Neutrophil (primary cell): Measurements from ENCODE around the gene VWA8.

Source experiments
- H3K27ac ChIP-seq: fragments of 200-600 bp; sonication (generic); 2 replicates; pipeline ENCODE4 v1.5.1; 2016; ENCODE audit warnings: mild to moderate bottlenecking, moderate library complexity
- H3K27me3 ChIP-seq: fragments of 200-600 bp; sonication (generic); 2 replicates; pipeline ENCODE4 v1.6.0; 2016; ENCODE audit warnings: mild to moderate bottlenecking
- H3K36me3 ChIP-seq: fragments of 200-600 bp; sonication (generic); 2 replicates; pipeline ENCODE4 v1.5.1; 2017
- H3K4me1 ChIP-seq, 2 experiments: fragments of 200-600 bp in 1 of 2; sonication (generic) in 1 of 2; 1 replicate in 1 of 2; 2 replicates in 1 of 2; pipeline versions ENCODE4 v1.5.1 to v1.6.1; 2013 to 2016; ENCODE audit warnings: low read depth in 1 of 2, low read length in 1 of 2, mild to moderate bottlenecking in 1 of 2, moderate library complexity in 1 of 2; ENCODE audit not compliant: control insufficient read depth in 1 of 2, insufficient read depth in 1 of 2
- H3K4me3 ChIP-seq, 2 experiments: fragments of 200-600 bp in 1 of 2; sonication (generic) in 1 of 2; 1 replicate in 1 of 2; 2 replicates in 1 of 2; pipeline ENCODE4 v1.5.1; 2013 to 2016; ENCODE audit warnings: low read depth in 1 of 2, low read length in 1 of 2, mild to moderate bottlenecking in 1 of 2, moderate library complexity in 1 of 2
- H3K9me3 ChIP-seq: fragments of 200-600 bp; sonication (generic); 2 replicates; pipeline ENCODE4 v1.5.1; 2016
- TF ChIP-seq, protein P1 (sequence below): fragments of 200-600 bp; sonication (generic); IDR thresholded peaks from 2 replicates; pipeline ENCODE4 v1.5.1; 2016; ENCODE audit warnings: antibody characterized with exemption

Gene VWA8

DNA sequence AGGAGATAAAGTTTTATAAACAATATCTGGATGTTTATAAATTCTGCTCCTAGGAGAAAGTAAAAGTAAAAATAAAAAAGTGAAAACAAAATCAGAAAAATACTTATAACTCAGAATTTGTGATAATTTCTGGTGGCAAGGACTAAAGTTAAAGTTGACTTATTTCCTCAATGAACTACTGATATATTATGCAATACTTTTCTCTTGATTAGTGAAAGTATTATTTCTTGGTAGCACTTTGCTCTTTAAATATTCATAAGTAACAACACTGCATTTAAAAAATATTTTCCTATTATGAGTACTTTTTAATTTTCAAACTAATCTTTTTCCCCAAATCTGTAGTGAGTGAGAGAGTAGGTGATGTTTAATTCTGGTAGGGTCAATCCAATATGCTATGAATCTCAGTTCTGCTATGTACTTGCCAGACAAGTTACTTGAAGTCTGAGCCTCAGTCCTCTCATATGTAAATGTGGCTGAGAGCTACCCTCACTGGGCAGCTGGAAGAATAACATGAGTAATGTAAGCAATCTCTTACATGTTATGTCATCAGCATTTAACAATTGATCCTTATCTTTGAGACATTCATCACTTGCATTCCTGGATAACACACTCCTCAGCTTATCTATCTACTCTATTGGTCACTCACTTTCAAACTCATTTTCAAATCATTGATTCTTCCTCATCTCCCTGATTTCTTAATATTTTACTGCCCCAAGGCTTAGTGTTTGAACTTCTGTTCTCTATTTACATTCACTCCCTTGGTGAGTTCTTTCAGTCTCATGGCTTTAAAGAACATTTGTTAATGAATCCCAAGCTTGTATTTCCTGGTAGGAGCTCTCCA lies 264.5 kb downstream of the VWA8 start:
- TF ChIP-seq, protein P1, sequence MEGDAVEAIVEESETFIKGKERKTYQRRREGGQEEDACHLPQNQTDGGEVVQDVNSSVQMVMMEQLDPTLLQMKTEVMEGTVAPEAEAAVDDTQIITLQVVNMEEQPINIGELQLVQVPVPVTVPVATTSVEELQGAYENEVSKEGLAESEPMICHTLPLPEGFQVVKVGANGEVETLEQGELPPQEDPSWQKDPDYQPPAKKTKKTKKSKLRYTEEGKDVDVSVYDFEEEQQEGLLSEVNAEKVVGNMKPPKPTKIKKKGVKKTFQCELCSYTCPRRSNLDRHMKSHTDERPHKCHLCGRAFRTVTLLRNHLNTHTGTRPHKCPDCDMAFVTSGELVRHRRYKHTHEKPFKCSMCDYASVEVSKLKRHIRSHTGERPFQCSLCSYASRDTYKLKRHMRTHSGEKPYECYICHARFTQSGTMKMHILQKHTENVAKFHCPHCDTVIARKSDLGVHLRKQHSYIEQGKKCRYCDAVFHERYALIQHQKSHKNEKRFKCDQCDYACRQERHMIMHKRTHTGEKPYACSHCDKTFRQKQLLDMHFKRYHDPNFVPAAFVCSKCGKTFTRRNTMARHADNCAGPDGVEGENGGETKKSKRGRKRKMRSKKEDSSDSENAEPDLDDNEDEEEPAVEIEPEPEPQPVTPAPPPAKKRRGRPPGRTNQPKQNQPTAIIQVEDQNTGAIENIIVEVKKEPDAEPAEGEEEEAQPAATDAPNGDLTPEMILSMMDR = no peak
- no peaks in the 10 kb centered on the region for H3K36me3 ChIP-seq
- H3K27me3 ChIP-seq = no peaks in the 10 kb centered on the region
- H3K4me1 ChIP-seq = peaks cover 6 to 12% of the 10 kb centered on the region in 2 experiments
- H3K9me3 ChIP-seq = no peaks in the 10 kb centered on the region
- no peak overlapping the region for H3K27ac ChIP-seq
- H3K4me3 ChIP-seq = no peak overlapping the region

DNA sequence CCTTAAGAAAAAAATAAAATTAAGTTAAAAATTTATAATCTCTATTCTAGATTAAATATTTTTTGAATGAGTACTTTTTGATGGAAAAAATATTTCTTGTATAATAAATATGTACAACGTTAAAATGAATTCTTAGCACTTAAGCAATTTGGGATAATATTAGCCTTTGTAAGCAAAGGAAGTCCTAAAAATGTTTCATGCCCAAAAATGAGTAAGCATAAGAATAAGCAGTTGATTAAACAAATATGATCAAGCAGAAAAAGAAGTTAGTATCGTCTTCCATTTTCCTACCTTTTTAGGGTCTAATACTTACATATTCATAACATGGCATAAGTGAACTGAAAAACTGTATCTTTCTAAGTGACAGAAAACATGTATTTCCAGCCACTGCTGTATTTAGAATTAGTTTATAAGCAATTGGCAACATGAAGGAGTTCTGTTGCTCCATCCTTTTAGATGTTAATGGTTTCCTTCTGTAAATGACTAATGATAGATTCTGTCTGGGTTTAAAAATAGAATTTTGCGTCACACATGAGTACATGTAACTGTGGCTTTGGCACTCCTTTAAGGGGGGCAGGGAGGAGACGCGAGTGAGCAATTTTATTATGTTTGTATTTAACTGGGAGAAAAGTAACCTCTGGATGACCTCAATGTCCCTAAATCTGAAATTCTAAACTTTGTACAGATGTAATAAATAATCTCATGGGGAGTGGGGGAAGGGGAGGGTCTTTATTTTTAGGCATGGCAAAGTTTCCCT lies 266.2 kb downstream of the VWA8 start:
- Histone ChIP-seq H3K4me3 (no peak overlapping the region), H3K27ac (no peak overlapping the region)

DNA sequence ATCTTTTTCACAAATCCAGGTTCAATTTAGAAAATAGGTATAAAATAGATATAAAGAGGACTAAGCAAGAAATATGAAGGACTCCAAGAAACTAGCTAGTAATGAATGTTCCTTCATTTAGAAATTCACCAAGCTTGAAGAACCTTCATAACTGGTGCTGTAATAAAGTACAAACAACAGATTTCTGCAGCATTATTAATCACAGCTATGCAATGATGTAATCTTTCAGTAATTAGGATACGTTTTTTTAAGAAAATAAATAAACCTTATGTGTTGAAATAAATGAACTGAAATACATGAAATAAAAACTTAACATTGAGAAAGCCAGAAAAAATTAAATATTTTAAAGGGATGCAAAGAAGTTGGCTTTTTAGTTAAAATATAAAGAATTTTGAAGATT lies 267.5 kb downstream of the VWA8 start:
- TF ChIP-seq, protein P1 = no peak
- peaks cover 6% of the 10 kb centered on the region in 2 experiments for H3K4me1 ChIP-seq
- no peak overlapping the region for H3K27ac ChIP-seq

More for the DNA sequence above, 266.2 kb downstream of the VWA8 start:
- TF ChIP-seq, protein P1 = no peak
- Histone ChIP-seq H3K36me3 (no peaks in the 10 kb centered on the region), H3K9me3 (no peaks in the 10 kb centered on the region), H3K27me3 (no peaks in the 10 kb centered on the region), H3K4me1 (peaks cover 6% of the 10 kb centered on the region in 2 experiments)

DNA sequence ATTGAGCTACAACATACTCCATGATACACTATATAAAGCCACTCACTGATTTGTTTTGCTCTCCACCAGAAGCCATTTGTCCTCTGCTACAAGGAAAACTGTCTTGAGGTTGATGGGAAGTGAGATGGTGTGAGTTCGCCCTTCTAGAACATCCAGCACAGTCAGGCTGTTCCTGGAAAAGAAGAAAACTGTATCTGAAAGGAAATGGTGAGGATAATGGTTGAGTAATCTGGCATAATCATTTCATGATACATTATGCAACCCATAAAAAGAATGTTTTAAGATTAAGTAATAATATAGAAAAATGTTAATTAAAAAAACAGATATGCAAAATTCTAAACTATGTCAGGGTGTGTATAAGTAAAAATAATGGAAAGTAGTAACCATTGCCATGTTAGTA lies 269.6 kb downstream of the VWA8 start:
- TF ChIP-seq, protein P1 = no peak

More for the DNA sequence above, 267.5 kb downstream of the VWA8 start:
- H3K4me3 ChIP-seq = no peak overlapping the region
- H3K27me3 ChIP-seq = no peaks in the 10 kb centered on the region
- no peaks in the 10 kb centered on the region for H3K36me3 ChIP-seq
- H3K9me3 ChIP-seq = no peaks in the 10 kb centered on the region

DNA sequence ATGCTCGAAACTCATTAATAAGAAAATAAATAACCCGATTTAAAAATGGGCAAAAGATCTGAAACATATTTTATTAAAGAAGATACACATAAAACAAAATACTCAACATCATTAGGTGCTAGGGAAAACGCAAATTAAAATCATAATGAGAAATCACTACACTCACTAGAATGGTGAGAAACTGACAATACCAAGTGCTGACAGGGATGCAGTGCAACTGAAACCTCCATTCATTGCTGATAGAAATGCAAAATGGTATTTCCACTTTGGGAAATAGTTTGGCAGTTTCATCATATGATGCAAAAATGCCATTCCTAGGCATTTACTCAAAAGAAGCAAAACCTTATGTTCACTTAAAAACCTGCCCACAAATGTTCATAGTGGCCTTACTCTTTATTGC lies 278.1 kb downstream of the VWA8 start:
- no peak overlapping the region for H3K27ac ChIP-seq
- TF ChIP-seq, protein P1 = no peak
- no peaks in the 10 kb centered on the region for H3K36me3 ChIP-seq
- H3K4me1 ChIP-seq = no peaks in the 10 kb centered on the region
- no peaks in the 10 kb centered on the region for H3K9me3 ChIP-seq
- H3K27me3 ChIP-seq = no peaks in the 10 kb centered on the region
- no peak overlapping the region for H3K4me3 ChIP-seq

More for the DNA sequence above, 269.6 kb downstream of the VWA8 start:
- Histone ChIP-seq H3K4me1 (peaks cover 6% of the 10 kb centered on the region in 2 experiments), H3K36me3 (no peaks in the 10 kb centered on the region), H3K9me3 (no peaks in the 10 kb centered on the region), H3K27ac (no peak overlapping the region), H3K27me3 (no peaks in the 10 kb centered on the region), H3K4me3 (no peak overlapping the region)
